AG04450 (cell line): Measurements from ENCODE around the gene CSK. TPM values are rescaled to one million over a fixed set of nuclear protein-coding genes. Genes with fewer than 3 reads are reported as not detected.

ENCODE experiments used
- CTCF ChIA-PET: fragments of 300-600, 350-600 bp; formaldehyde crosslinking; extraction: SDS; loops from one replicate; lab custom pipeline; 2022; ENCODE audit warnings: antibody characterized with exemption, inconsistent platforms; lab: Charles Lee
- POLR2A ChIA-PET: fragments of 350-600 bp; formaldehyde crosslinking; extraction: SDS; loops from one replicate; lab custom pipeline; 2021; ENCODE audit warnings: antibody characterized with exemption, inconsistent platforms; lab: Yijun Ruan, JAX
- DNase-seq: peaks from one replicate; pipeline ENCODE4 v3.0.0-alpha.2; 2011; ENCODE audit warnings: low read depth, low spot score
- H3K27ac ChIP-seq: one replicate; pipeline ENCODE4 v1.5.1; 2012; ENCODE audit warnings: low read depth, low read length, control low read depth
- H3K27me3 ChIP-seq: one replicate; pipeline ENCODE4 v1.6.0; 2012; ENCODE audit warnings: low read length; ENCODE audit not compliant: control insufficient read depth, insufficient read depth
- H3K4me3 ChIP-seq: 2 replicates; pipeline ENCODE4 v1.5.1; 2011; ENCODE audit warnings: mild to moderate bottlenecking, low read depth, low read length, control low read depth
- H3K9me3 ChIP-seq: 2 replicates; pipeline ENCODE4 v1.5.1; 2012; ENCODE audit warnings: low read length; ENCODE audit not compliant: control insufficient read depth, insufficient read depth
- CTCF ChIP-seq: IDR thresholded peaks from 2 replicates; pipeline ENCODE4 v1.5.1; 2011; ENCODE audit warnings: low read depth, low read length, control low read depth, inconsistent platforms
- polyA plus RNA-seq: library from polyadenylated mRNA; depleted of rRNA; stranded (reverse); fragments of >200 nt; gene quantifications from 2 replicates; pipeline ENCODE4 v1.2.3, GENCODE V29; 2011

CSK gene
- polyA plus RNA-seq, 1 experiment = 17.2 TPM

DNA sequence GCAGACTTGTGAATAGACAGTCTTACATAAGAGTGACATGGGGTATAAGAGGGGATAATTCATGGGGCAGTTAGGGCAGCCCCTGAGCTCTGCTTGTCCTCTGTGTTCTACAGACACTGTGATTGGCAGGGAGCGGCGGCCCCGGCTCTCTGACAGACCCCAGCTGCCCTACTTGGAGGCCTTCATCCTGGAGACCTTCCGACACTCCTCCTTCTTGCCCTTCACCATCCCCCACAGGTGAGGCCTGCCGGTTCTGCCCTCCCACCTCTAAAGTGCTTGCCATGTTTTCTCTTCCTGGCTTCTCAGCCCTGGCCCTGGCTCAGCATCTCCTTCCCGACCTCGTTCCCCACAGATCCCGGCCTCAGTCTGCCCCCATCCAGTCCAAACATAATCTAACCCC, 29.9 kb upstream of the CSK start:
- ChIA-PET POLR2A (no interaction called here), CTCF (interaction anchor here (0.8 to 1.0 kb wide), 2 partner anchors 118 to 120 kb away, joined by 4 read pairs; no protein-coding TSS in a partner anchor)
- H3K9me3 ChIP-seq = no peaks in the 10 kb centered on the region; the same call in 1 of the 2 replicates
- no peak overlapping the region for H3K4me3 ChIP-seq
- peaks cover 38% of the 10 kb centered on the region for H3K27me3 ChIP-seq
- no peak for DNase-seq
- TF ChIP-seq CTCF = no peak
- H3K27ac ChIP-seq = no peak overlapping the region

- DNase-seq = no peak
- Histone ChIP-seq H3K27ac (no peak overlapping the region), H3K9me3 (no peaks in the 10 kb centered on the region; the same call in 1 of the 2 replicates), H3K4me3 (no peak overlapping the region), H3K27me3 (peaks cover 38% of the 10 kb centered on the region)
- ChIA-PET POLR2A (no interaction called here), CTCF (interaction anchor here (0.8 to 1.0 kb wide), 2 partner anchors 118 to 121 kb away, joined by 4 read pairs; no protein-coding TSS in a partner anchor)
- no peak for TF ChIP-seq CTCF
Observed at GRCh38 chr15:74752531-74752930, 29.3 kb upstream of the CSK start.

DNA sequence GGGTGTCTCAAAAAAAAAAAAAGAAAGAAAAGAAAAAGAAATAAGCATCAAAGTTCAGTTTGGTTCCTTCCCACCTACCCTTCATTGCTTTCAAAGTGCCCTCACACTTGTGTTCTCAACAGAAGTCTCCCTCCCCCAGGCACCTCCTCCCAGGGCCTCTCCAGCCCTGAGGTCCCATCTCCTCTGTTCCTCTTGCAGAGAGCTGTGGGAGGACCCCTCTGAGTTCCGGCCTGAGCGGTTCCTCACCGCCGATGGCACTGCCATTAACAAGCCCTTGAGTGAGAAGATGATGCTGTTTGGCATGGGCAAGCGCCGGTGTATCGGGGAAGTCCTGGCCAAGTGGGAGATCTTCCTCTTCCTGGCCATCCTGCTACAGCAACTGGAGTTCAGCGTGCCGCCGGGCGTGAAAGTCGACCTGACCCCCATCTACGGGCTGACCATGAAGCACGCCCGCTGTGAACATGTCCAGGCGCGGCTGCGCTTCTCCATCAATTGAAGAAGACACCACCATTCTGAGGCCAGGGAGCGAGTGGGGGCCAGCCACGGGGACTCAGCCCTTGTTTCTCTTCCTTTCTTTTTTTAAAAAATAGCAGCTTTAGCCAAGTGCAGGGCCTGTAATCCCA, 27.2 kb upstream of the CSK start:
- peaks cover 38% of the 10 kb centered on the region for H3K27me3 ChIP-seq
- no peak overlapping the region for H3K27ac ChIP-seq
- H3K9me3 ChIP-seq = no peaks in the 10 kb centered on the region; the same call in 1 of the 2 replicates
- POLR2A ChIA-PET = no interaction called here
- no peak overlapping the region for H3K4me3 ChIP-seq
- no peak for DNase-seq
- CTCF ChIA-PET = interaction anchor here (1.0 to 2.3 kb wide), 2 partner anchors 17 to 119 kb away, joined by 3 to 7 read pairs; no protein-coding TSS in a partner anchor
- no peak for TF ChIP-seq CTCF

DNA sequence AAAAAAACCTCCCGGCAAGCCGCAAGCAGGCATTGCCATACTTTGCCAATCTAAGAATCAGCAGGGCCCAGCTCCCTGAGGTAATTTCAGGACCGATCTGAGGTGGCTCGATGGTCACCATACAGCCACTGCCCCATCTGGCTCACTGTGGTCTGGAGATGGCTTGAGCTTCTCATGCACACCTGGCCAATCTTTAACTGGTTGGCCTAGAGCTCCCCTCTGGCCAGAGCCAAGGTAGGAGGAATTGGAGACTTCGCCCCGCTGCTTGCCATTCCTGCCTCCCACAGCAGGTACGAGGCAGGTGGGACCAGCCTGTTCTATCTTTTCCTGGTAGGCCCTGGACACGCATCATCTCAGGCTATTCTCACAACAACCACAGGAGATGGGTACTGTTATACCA, 23.1 kb upstream of the CSK start:
- no peak for TF ChIP-seq CTCF

GRCh38 chr15:74762791-74763150, 19.1 kb upstream of the CSK start:
- Histone ChIP-seq H3K4me3 (no peak overlapping the region), H3K27ac (no peak overlapping the region), H3K27me3 (peaks cover 17% of the 10 kb centered on the region), H3K9me3 (no peaks in the 10 kb centered on the region)
- no peak for TF ChIP-seq CTCF
- POLR2A ChIA-PET = interaction anchor here (0.7 kb wide), 1 partner anchor 355 kb away, joined by 3 read pairs; no protein-coding TSS in a partner anchor
- CTCF ChIA-PET = interaction anchor here (0.6 to 2.8 kb wide), 4 partner anchors 9 to 130 kb away, joined by 3 to 12 read pairs (median 6); no protein-coding TSS in a partner anchor
- DNase-seq = no peak

More for the DNA sequence above, 23.1 kb upstream of the CSK start:
- peaks cover 25% of the 10 kb centered on the region for H3K27me3 ChIP-seq
- H3K9me3 ChIP-seq = no peaks in the 10 kb centered on the region; the same call in 1 of the 2 replicates
- CTCF ChIA-PET = interaction anchor here (1.3 to 4.0 kb wide), 2 partner anchors 11 to 124 kb away, joined by 5 to 42 read pairs; no protein-coding TSS in a partner anchor
- no peak overlapping the region for H3K27ac ChIP-seq
- POLR2A ChIA-PET = no interaction called here
- no peak for DNase-seq
- no peak overlapping the region for H3K4me3 ChIP-seq
